Stimulated activated CD8-positive, alpha-beta memory T cell treated with anti-CD3 and anti-CD28 coated beads, Interleukin-2, amount 100 ng/mL, for 48 hours (primary cell): Measurements from ENCODE around the gene DVL3.
A peak's percentile ranks its signal among the peaks of the same experiment; 100 is the strongest.
"Not testable (repeated sequence)": the region's sequence is repeated elsewhere in the genome, so short reads cannot be mapped to it uniquely, and the experiment has no call there.

Experiments
- DNase-seq, 2 donors: peaks; one replicate each; pipeline ENCODE4 v3.0.0-alpha.2; 2020; ENCODE audit warnings: low read depth in 2 of 2

The DVL3 gene

DNA sequence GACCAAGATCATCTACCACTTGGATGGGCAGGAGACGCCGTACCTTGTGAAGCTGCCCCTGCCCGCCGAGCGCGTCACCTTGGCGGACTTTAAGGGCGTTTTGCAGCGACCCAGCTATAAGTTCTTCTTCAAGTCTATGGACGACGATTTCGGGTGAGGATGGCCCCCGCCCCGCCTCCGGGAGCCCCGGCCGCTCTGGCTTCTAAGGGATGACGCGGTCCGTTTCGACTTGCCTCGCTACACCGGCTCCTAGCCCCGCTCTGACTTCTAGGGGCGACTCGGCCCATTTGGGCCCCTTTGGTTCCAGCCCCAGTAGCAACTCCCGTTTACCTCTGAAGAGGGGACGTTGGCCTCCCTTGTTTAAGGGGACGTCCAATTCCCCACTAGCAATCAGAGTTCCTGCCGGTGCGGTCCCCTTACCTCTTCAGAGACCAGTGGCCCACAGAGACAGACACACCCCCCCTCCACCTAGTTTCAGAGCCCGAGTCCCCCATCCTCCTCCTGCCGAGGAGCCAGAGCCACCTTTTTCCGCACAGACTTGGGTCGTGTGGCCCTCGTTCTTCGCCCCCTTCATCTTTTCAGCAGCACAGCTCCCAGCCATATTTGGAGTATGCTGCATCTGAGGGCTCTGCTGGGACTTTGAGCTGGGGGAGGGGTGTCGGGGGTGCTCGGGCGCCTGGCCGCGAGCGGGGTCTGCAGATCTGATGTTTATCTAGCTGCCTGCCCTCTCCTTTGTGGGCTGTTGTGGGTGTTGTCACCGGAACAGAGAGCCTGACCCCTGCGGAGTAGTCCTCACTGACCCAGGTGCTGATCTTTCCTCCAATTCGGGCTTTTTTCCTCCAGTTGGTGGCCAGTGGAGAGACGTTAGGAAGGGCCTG, 706 bp downstream of the DVL3 start:
- DNase-seq = peak; percentile 35 to 38

DNA sequence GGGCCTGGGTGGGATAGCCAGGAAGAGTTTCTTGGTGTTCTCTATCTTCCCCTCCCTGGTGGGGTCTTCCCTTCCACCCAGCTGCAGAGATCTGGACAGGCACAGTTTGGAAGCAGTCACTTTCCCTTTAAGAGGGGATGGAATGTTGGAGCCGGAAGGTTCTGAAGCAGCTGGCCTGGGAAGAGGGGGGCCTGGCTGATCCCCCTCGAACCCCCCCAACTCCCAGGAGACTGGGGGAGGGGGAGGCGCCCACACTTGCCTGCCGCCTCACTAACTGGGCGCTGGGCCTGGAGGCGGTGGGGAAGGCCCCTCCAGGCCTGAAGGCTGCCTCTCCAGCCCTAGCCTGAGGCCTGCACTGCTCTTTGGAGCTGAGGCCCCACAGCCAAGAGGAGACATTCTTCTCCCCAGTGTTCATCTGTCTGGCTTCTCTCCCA, 1.4 kb downstream of the DVL3 start:
- no peak for DNase-seq

DNA sequence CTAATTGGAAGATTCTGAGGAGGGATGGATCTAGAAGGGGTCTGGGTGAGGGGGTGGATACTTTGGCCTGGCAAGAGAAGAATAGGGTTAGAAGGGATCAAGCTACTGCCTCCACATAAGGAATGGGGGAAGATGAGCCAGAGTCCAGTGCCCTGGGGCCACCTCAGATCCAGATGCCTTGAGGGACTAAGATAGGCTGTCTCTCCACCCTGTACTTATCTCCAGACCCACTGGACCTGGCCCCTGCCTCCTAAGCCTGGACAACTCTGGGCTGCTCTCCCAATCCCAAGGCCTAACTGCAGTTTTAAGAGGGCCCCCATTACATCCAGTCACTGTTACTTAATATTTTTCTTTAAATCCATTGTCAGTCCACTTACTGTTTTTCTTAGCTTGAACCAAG, 2.0 kb downstream of the DVL3 start:
- DNase-seq = no peak

DNA sequence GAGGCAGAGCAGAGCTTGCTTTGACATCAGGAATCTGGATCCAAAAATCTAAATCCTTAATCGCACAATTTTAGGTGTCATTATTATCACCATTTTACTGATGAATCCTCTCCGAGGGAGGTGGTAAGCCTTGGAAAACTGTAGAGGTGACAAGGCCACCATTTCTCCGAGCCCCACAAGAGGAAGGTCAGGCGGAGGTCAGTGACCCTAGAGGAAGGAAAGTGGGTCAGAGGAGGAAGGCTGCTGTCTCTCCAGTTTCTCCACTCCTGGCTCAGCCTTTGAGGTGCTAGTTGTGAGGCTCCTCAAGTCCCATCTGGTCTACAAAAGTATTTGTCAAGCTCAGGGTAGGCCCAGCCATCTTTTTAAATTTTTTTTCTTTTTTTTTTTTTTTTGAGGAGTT, 3.2 kb downstream of the DVL3 start:
- DNase-seq = no peak

DNA sequence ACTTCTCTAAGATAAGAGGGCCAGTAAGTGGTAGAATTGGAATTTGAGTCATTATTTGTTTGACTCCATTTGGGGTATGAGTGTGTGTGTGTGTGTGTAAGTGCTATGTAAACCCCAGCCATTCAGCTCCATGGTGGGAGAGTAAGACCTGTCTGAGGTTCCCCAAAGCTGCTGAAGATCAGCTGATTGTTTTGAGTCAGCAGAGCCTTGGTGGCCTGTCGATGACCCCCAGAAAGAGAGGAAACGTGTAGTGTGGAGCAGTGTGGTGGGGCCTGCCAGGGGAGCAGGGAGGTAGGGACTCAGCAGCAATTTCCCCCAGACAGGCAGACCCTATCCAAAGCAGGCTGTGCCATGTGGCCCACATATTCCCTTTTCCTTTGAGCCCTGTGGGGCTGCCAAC, 5.3 kb downstream of the DVL3 start:
- DNase-seq = no peak

DNA sequence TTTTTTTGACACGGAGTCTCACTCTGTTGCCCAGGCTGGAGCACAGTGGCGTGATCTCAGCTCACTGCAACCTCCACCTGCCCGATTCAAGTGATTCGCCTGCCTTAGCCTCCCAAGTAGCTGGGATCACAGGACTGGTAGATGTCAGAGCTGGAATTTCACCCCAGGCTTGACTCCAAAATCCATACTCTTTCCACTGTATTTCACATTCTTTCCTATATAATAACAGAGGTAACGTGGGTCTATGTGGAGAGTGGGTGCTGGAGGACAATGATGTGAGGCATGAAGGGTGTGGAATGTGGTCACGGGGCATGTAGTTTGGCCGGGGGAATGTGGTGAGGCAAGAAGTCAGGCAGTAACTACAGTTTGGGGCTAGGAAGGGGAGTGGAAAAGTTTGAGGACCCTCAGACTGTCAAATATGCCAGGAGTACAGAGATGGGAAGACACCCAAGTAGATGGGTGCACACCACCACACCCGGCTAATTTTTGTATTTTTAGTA, 7.4 kb downstream of the DVL3 start:
- DNase-seq = not testable (repeated sequence)

DNA sequence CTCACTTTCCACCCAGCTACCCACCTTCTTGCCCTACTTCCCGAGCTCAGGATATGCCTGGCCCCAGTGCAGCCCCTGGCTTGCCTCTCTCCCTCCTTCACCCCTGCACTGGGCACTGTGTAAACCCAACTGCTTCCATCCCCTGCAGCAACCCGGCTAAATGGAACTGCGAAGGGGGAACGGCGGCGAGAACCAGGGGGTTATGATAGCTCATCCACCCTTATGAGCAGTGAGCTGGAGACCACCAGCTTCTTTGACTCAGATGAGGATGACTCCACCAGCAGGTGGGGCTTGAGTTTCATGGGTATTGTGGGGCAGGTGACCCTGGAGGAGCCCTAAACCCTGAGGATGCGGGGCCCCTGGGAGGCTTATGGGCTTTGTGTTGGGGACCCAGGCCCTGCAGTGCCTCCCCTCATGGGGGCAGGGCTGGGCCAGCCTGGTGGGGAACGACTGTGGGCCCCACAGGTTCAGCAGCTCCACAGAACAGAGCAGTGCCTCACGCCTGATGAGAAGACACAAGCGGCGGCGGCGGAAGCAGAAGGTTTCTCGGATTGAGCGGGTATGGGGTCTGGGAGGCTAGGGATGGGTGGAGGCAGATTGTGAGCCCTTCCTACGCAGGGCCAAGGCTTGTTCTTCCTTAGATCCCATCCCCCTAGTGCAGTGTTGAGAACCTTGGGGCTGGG, 9.6 kb downstream of the DVL3 start:
- no peak for DNase-seq

DNA sequence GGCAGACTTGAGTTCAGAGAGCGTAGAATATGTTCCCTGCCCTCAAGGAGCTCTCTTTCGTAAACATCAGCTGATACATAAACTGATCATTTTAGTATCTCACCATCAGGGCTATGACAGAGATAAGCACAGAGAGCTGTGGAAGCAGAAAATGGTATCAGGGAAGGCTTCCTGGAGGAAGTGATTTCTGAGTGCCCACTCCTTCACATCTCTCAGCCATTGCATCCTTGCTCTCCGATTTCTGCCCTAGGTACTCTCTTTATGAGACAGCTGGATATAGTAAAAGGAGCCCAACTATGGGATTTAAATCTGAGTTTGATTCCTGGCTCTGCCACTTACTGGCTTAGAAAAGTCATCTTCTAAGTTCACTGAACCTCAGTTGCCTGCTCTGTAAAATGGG, 10.4 kb downstream of the DVL3 start:
- no peak for DNase-seq

DNA sequence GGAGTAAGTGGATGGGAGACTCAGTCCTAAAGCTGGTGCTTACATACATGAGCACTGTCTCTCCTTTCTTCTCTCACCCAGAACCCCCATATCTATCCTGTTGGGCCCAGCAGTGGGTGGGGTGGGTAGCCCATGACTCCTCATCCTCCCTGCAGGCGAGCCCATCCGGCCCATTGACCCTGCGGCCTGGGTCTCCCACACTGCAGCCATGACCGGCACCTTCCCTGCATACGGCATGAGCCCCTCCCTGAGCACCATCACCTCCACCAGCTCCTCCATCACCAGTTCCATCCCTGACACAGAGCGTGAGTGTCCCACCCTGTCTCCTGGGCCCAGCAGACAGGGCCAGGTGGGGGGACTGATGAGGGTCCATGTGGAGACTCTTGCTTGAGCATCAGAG, 11.5 kb downstream of the DVL3 start:
- no peak for DNase-seq

DNA sequence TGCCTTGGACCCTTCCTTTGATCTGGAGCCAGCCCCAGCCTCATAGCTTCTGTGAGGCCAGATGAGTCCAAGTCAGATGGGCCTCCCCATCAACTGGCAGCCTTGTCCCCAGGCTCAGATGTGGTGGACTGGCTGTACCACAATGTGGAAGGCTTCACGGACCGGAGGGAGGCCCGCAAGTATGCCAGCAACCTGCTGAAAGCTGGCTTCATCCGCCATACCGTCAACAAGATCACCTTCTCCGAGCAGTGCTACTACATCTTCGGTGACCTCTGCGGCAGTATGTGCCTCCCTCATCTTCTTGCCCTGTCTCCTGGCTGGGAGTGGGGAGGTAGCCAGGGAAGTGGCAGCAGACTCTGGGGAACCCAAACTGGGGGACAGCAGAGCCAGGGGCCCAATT, 12.6 kb downstream of the DVL3 start:
- no peak for DNase-seq

DNA sequence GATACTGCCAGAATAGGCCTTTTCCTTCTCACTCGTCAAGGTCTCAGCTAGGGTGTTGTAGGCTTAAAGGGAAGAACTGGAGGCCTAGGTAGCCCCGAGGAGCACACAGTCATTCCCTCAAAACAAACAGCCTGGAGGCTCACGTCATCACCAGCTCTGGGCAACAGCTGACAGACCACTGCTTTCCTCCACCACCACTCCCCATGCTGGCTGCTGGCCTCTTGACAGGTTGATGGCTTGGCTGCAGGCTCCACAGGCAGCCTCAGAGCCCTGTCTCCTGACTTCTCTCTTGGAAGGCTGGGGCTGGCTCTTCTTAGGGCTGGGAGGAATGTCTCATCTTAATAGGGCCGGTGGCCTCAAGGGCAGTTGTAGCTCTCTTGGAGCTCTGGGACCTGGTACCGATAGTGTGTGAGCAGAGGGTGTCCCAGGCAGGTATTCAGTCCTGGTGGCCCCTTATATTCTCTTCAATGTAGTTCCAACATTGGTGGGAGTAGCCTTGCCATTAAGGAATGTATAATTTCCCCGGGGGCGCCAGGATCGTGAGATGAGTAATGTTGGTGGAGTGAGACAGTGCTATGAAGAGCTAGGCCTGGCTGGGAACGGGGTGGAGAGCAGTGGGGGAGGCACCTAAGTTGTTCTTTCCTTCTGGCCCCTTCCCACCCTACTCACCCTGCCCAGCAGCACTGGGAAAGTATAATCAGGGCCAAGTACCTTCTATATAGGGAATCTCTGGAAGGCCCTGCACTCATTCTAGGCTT, 13.4 kb downstream of the DVL3 start:
- DNase-seq = no peak

DNA sequence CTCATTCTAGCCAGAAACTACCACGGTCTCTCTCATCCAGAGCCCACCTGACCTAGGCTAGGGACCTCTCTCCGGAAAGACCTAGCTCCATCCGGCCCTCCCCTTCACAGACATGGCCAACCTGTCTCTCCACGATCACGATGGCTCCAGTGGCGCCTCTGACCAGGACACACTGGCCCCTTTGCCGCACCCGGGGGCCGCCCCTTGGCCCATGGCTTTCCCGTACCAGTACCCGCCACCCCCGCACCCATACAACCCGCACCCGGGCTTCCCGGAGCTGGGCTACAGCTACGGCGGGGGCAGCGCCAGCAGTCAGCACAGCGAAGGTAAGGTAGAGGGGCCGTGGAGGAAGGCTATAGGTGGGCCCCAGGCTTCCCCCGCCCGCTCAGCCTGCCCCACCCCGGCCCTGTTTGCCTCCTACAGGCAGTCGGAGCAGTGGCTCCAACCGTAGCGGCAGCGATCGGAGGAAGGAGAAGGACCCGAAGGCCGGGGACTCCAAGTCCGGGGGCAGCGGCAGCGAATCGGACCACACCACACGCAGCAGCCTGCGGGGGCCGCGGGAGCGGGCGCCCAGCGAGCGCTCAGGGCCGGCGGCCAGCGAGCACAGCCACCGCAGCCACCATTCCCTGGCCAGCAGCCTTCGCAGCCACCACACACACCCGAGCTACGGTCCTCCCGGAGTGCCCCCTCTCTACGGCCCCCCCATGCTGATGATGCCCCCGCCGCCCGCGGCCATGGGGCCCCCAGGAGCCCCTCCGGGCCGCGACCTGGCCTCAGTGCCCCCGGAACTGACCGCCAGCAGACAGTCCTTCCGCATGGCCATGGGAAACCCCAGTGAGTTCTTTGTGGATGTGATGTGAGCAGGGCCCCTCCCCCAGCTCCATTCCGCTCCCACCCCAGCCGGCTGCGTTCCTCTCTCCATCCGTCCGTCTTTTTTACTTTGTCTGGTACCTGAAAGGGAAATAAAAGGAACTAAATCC, 15.0 kb downstream of the DVL3 start:
- DNase-seq = no peak

DNA sequence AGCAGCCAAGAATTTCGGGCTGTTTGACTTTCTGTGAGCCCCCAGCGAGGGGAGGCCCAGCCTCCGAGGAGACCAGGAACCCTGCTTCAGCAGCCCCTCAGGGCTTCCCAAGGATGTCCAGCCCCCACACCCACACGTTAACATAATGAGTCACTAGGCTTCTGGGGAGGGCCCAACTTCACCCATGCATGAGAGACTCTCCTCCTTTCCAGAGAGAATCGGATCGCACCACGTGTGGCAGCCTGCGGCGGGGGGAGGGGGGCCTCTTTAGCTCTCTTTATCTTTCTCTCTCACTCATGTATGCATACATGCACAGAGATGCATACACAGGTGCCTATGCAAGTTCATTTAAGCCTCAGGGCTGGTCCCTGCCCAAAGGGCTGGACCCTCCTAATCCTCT, 16.4 kb downstream of the DVL3 start:
- no peak for DNase-seq

DNA sequence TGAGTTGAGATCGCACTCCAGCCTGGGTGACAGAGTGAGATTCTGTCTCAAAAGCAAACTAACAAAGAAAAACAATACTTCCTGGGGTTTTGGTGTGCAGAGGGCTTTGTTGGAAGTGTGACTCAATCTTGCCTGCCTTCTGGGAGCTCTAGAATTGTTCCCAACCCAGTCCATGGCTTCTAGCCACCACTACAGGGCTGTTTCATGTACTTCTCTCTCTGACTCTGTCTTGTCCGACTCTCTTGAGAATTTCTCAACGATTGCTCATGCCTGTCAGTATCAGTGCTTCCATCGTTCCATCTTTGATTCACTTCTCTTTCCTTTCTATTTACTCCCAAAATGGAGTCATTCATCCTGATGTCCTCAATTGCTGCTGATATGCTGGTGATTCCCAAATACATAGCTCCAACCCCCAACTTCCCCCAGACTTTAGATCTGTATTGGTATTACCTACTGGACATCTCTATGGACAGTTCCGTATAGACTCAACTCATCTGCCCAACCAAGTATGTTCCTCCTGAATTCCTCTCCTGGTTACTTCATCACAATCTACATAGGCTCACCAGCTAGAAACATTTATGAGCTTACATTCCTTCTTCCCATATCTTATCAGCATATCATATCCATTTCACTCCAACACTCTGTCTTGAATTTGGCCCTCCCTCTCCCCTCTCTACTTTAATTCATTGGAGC, 17.6 kb downstream of the DVL3 start:
- no peak for DNase-seq

DNA sequence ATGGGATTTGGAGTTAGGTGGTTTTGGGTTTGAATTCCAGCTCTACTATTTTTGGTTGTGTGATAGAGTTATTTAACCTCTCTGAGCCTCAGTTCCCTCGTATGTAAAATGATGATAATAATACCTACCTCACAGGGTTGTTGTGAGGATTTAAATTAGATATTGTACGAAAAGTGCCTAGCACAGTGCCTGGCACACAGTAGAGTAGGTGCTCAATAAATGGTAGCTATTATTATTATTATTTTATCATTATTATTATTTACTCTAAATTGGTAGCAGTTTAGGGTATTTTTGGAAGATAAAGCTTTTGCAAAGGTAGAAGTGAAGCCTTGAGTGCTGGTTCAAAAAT, 18.2 kb downstream of the DVL3 start:
- DNase-seq = no peak

DNA sequence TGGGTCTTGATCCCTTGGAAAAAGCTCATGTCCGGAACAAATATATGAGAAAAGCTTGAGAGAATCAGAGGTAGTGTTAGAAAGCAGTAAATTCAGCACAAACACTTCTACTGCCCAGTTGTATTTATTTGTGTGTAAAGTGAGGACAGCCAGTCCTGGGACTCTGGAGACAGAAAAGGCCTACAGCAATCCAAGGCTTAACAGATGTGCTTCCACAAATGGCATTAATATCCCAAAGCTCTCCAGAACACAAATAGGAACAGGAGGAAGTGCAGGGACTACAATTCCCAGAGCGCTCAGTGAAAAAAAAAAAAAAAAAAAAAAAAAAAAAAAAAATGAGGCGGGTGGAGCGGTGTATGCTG, 19.1 kb downstream of the DVL3 start:
- DNase-seq = no peak

DNA sequence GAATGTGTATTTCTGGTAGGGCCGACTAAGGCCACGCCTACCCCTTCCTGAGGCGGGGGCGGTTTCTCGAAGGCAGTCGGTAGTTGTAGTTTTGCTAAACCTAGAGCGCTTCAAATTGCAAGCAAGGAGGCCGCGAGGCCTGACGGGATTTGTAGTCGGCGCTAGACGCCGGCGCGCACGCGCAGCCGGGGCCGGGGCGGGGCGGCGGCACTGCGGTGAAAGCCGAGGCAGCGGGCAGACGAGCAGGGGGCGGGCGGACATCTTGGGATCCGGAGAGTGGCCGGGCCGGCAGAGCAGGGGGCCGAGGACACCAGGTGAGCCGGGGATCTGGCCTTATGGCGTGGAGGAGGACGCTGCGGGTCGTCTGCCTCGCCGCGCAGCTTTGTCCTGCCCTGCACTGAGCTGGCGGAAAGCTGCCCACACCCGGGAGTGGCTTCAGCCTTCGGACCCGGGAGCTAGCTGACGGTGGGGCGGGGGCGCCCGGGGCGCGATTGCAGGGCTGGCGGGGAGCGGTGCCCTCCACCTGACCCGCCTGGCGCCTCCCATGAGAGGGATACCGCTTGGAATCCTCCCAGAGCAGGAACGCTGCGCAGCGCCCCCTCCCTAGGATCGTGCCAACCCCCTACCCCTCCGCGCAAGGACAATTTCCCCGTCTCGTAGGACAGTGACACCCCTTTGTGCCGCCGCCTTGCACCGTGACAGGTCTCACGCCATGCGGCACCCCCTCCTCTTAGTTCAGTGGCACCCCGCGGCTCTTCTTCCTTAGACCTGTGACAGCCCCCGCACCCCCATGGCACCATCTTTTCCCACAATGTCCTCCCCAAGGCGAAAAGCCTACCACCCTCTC, 19.7 kb downstream of the DVL3 start, which contains the start of gene AP2M1:
Gene AP2M1 (plus strand): TSS at position 210 of the 847 bp plus-strand sequence. CDS start 2,139 bp downstream, outside the sequence.
- DNase-seq = peak; percentile 93 to 95

DNA sequence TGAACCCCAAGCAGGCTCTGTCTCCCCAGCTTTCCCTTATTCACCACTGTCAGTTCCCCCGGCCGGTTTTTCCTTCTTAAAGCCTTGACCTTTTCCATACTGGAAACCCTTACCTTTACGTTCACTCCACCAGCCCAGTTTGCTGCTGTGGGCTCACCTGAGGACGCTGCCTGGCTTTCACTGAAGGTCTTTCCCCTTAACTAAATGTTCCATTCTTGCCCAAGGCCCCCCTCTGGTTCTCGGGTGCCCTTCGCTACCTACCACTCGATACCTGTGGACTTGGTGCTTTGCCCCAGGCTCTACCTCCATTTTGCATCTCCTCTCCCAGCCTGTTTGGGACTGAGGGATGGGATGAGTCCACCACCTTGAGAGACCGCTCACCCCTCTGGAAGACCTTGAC, 20.3 kb downstream of the DVL3 start:
- no peak for DNase-seq

DNA sequence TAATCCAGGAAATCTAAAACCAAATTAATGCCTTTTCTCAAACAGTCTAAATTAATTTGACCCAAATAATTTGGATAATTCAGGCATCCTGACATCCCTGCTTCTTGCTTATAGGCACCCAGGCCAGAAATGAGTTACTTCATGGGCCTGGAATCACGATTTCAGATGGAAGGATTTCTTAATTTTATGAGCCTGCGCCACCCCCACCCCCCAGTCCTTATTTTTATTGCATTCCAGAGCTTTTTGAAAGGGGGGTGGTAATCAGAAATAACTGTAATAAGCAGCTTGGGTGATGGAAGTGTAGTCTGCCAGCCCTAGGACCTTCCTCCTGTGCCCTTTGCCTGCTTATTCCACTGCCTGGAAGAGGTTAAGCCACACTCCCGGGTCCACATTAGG, 20.8 kb downstream of the DVL3 start:
- no peak for DNase-seq
